Right atrium auricular region (tissue), 2 donors: ENCODE data around the gene TBC1D26. TPM values are rescaled to one million over a fixed set of nuclear protein-coding genes. Genes with fewer than 3 reads are reported as not detected.
"Not testable (repeated sequence)": the region's sequence is repeated elsewhere in the genome, so short reads cannot be mapped to it uniquely, and the experiment has no call there.

Experiments used
- DNase-seq: peaks from one replicate; pipeline ENCODE4 v3.0.0-alpha.2; 2019; ENCODE audit warnings: low spot score
- H3K27ac ChIP-seq, 2 donors: fragments of 200-600 bp; sonication (generic); 1 replicate in 1 of 2; 2 replicates in 1 of 2; pipeline ENCODE4 v1.5.1; 2016 to 2019
- H3K27me3 ChIP-seq, 2 donors: fragments of 200-600 bp; sonication (generic); one replicate each; pipeline versions ENCODE4 v1.5.1 to v1.6.0; 2017 to 2019
- H3K36me3 ChIP-seq: fragments of 200-600 bp; sonication (generic); one replicate; pipeline ENCODE4 v1.5.1; 2016
- H3K4me1 ChIP-seq, 2 donors: fragments of 200-600 bp; sonication (generic); one replicate each; pipeline versions ENCODE4 v1.5.1 to v1.6.0; 2017 to 2019
- H3K4me3 ChIP-seq, 2 donors: fragments of 200-600 bp; sonication (generic); 1 replicate in 1 of 2; 2 replicates in 1 of 2; pipeline ENCODE4 v1.5.1; 2017 to 2019; ENCODE audit warnings: mild to moderate bottlenecking in 1 of 2, moderate library complexity in 1 of 2
- H3K9me3 ChIP-seq, 2 donors: fragments of 200-600 bp; sonication (generic); one replicate each; pipeline ENCODE4 v1.5.1; 2019
- total RNA-seq, 2 donors: library from RNA; depleted of rRNA; stranded (reverse); fragments of >200 nt; gene quantifications; one replicate each; pipeline ENCODE4 v1.1.0, GENCODE V29; 2016
- TF ChIP-seq, protein P1 (sequence below), 2 donors: fragments of 200-600 bp; sonication (generic); IDR thresholded peaks; one replicate each; pipeline ENCODE4 v1.5.1; 2019; ENCODE audit warnings: antibody characterized with exemption in 2 of 2

TBC1D26 gene
- total RNA-seq, 2 donors from 2014 or later, result not detected

DNA sequence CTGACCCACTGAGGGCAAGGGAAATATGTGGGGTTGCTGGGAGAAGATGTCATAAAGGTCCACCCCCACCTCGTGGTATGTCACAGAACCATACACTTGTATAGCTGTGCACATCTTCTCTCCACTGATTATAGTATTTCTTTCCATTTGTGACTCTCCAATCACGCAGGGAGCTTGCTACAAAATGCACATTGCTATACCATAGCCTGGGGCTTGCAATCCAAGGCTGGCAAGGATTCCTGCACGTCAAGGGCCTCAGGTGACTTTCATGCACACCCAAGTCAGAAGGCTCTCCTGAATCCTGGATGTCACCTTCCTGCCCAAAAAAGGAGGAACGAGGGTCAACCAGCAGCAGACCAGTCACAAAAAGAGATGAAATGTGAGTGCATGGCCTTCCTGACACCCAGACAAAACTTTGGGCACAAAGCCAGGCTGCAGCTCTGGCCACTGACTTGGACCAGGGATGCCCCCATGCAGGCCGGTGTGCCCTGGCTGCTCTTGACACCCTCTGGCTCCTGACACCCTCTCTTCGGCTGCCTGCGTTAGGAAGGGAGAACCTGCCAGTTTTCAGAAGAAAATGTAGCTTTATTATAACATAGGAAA is 12.1 kb downstream of the TBC1D26 start:
- H3K4me3 ChIP-seq, result no peak overlapping the region
- TF ChIP-seq, protein P1, sequence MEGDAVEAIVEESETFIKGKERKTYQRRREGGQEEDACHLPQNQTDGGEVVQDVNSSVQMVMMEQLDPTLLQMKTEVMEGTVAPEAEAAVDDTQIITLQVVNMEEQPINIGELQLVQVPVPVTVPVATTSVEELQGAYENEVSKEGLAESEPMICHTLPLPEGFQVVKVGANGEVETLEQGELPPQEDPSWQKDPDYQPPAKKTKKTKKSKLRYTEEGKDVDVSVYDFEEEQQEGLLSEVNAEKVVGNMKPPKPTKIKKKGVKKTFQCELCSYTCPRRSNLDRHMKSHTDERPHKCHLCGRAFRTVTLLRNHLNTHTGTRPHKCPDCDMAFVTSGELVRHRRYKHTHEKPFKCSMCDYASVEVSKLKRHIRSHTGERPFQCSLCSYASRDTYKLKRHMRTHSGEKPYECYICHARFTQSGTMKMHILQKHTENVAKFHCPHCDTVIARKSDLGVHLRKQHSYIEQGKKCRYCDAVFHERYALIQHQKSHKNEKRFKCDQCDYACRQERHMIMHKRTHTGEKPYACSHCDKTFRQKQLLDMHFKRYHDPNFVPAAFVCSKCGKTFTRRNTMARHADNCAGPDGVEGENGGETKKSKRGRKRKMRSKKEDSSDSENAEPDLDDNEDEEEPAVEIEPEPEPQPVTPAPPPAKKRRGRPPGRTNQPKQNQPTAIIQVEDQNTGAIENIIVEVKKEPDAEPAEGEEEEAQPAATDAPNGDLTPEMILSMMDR (IDR thresholded peaks at IDR 0.05), result no peak

DNA sequence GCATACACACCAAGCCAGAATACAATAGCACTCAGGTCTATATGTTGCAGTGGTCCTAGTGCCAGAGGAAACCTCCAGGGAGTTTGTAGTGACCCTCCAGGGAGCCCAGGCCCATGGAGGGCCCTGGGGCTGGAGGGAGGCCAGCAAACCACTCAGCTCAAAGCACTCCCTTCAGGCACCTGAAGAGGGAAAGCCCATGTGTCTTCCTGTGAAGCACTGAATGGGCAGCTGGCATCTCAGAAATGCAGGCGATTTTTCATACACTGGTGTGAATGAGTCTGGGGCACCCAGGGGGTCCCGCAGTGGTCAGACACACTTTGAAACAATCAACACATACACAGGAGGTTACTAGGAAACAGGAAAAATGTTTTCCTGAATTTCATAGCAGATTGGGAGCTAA is 12.8 kb downstream of the TBC1D26 start:
- Histone ChIP-seq H3K27ac (no peak overlapping the region), H3K9me3 (no peaks in the 10 kb centered on the region), H3K36me3 (no peaks in the 10 kb centered on the region), H3K4me3 (no peak overlapping the region), H3K4me1 (no peaks in the 10 kb centered on the region), H3K27me3 (no peaks in the 10 kb centered on the region)
- DNase-seq, result no peak
- TF ChIP-seq, protein P1 (IDR thresholded peaks at IDR 0.05), result no peak

More for the DNA sequence above, 12.1 kb downstream of the TBC1D26 start:
- no peak for DNase-seq
- Histone ChIP-seq H3K4me1 (no peaks in the 10 kb centered on the region), H3K36me3 (no peaks in the 10 kb centered on the region), H3K9me3 (no peaks in the 10 kb centered on the region), H3K27ac (no peak overlapping the region), H3K27me3 (no peaks in the 10 kb centered on the region)

DNA sequence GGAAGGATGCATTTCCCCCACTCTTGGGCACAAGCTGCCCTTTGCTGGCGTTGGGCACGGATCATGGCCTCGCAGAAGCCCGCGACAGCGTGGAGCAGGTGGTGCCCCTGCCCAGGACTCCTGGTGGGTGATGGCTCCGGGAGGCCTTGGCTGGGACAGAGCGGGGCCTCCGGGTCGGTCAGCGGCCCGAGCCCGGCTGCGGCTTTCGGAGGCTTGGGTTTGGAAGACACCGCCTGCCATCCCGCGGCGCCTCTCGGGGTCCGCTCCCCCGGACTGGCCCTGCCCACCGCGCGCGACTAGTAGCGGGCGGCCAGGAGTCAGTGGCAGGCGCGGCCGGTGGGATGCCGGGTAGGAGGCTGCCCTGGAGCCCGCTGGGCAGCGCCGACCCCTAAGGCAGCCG is 17.3 kb downstream of the TBC1D26 start:
- H3K4me3 ChIP-seq, H3K27me3 ChIP-seq, H3K36me3 ChIP-seq: not testable (repeated sequence)

DNA sequence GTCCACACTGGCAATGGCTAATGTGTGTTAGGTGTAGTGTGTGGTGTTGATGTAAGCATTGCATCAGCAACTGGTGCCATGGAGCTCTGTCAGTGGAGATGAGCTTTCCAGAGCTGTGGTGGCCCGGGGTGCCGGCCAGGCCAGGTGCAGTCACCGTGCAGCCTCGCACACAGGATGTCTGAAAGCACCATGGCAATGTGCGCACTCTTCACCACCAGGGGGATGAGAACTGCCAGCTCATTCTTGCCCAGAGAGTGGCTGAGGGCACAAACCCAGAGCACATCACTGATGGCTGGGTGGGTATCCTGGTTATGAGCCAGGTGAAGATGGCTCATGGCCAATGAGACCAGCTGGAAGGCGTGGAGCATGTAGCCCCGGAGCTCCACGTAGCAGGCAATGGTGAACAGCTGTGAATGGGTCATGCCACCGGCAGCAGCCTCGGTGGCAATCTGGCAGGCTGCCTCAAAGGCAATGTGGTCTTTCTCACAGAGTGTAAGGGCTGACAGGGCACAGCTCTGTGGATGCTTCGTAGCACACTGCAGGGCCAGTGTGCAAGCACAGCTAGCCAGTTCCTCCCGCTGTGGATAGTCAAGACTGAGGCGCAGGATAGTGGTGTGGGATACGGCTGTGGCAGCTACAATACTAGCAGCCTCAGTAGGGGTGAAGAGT is 36.9 kb downstream of the TBC1D26 start:
- not testable (repeated sequence) for H3K4me3 ChIP-seq, H3K27ac ChIP-seq, H3K9me3 ChIP-seq, H3K36me3 ChIP-seq, H3K4me1 ChIP-seq, H3K27me3 ChIP-seq, DNase-seq

More for the DNA sequence above, 17.3 kb downstream of the TBC1D26 start:
- DNase-seq, H3K27ac ChIP-seq, H3K4me1 ChIP-seq, H3K9me3 ChIP-seq: not testable (repeated sequence)

DNA sequence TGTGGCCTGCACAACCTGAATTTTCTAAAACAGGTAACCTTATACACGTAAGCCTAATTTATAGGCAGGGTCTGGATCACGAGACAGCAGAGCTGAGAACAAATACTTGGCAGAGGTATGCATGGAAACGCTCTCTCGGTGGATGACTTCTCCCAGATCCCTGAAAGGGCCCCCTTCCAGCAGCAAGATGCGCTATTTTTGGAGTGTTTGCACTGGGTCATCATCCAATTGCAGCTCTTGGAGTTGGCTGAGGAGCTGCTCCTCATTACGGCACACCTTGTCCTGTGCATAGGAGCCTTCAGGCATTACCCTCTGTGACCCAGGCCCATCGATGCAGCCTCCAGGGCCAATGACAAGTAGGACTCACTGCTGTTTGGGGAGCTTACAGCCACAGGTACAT is 38.6 kb downstream of the TBC1D26 start:
- H3K27ac ChIP-seq, H3K36me3 ChIP-seq, H3K27me3 ChIP-seq, H3K9me3 ChIP-seq, DNase-seq, H3K4me1 ChIP-seq, H3K4me3 ChIP-seq: not testable (repeated sequence)

DNA sequence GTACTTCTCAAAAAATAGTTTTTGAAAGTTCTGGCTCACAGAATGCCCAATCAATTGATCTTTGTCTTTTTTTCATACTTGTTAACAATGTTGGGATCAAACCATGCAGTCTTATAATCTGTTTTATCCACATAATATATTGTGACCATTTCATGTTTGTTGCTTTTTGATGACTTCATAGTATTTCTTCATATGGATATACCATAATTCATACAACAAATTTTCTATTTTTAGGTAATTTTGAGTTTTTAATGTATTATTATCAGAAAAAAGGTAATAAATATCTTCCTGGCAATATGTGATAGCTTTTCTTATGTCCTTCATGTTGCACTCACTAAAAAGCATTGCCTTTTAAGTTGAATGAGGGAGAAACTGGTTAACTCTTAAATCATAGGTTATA is 44.8 kb downstream of the TBC1D26 start:
- TF ChIP-seq, protein P1 (IDR thresholded peaks at IDR 0.05), result no peak
- Histone ChIP-seq H3K36me3 (no peaks in the 10 kb centered on the region), H3K9me3 (peaks cover 0 to 4% of the 10 kb centered on the region in 2 donors), H3K4me3 (no peak overlapping the region), H3K4me1 (no peaks in the 10 kb centered on the region), H3K27me3 (no peaks in the 10 kb centered on the region), H3K27ac (no peak overlapping the region)
- no peak for DNase-seq

DNA sequence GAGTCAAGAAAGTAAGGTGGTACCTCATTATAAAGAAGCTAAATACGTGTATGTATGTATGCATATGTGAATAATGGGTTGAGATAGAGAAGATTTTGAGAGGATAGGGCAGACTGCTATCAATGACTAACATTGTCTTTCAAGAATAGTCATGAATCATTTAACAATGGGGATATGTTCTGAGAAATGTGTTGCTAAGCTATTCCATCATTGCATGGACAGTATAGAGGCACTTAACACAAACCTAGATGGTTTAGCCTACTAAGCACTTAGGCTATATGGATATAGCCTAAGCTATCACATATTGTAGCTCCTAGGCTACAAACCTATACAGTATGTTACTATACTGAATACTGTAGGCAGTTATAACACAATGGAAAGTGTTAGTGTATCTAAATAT is 45.2 kb downstream of the TBC1D26 start:
- DNase-seq, result no peak
- Histone ChIP-seq H3K27ac (no peak overlapping the region), H3K36me3 (no peaks in the 10 kb centered on the region), H3K9me3 (peaks cover 0 to 4% of the 10 kb centered on the region in 2 donors), H3K4me3 (no peak overlapping the region), H3K27me3 (no peaks in the 10 kb centered on the region), H3K4me1 (peaks cover 0 to under 1% of the 10 kb centered on the region in 2 donors)
- TF ChIP-seq, protein P1 (IDR thresholded peaks at IDR 0.05), result no peak
